B cell (primary cell): ENCODE data around the gene APOBEC4. TPM values are rescaled to one million over a fixed set of nuclear protein-coding genes. Genes with fewer than 3 reads are reported as not detected.
"Not testable (repeated sequence)": the region's sequence is repeated elsewhere in the genome, so short reads cannot be mapped to it uniquely, and the experiment has no call there.

Experiments
- ATAC-seq: fragments of 200-7000 bp; cut with Tn5 transposase; one replicate; pipeline ENCODE4 v1.10.0; 2021; ENCODE audit warnings: low read depth, mild to moderate bottlenecking, moderate number of reproducible peaks, moderate library complexity
- CTCF ChIA-PET: fragments of 350-600 bp; sonication (Branson Sonifier 250); formaldehyde crosslinking; loops from one replicate; lab custom pipeline; 2021; ENCODE audit warnings: antibody characterized with exemption, inconsistent platforms; lab: Charles Lee
- POLR2A ChIA-PET: fragments of 350-600 bp; sonication (Branson Sonifier 250); formaldehyde crosslinking; loops from one replicate; lab custom pipeline; 2021; ENCODE audit warnings: antibody characterized with exemption; lab: Charles Lee
- DNase-seq: peaks from one replicate; pipeline ENCODE4 v3.0.0; 2013
- H2AFZ ChIP-seq: 2 replicates; pipeline ENCODE4 v1.6.1; 2012; ENCODE audit warnings: mild to moderate bottlenecking, low read depth, low read length; ENCODE audit not compliant: insufficient read depth, poor library complexity, severe bottlenecking
- H3K27ac ChIP-seq, 2 donors: 1 replicate in 1 of 2; 2 replicates in 1 of 2; pipeline ENCODE4 v1.5.1; 2012 to 2013; ENCODE audit warnings: low read length in 2 of 2, mild to moderate bottlenecking in 2 of 2, moderate library complexity in 1 of 2
- H3K27me3 ChIP-seq, 4 experiments: fragments of 200-600 bp in 1 of 4; sonication (generic) in 1 of 4; replicated peaks in 1 of 4; 1 replicate in 2 of 4; 2 replicates in 2 of 4; pipeline versions ENCODE4 v1.6.1 to v1.7.0; 2013 to 2016; ENCODE audit warnings: low read length in 3 of 4, mild to moderate bottlenecking in 2 of 4, mixed read lengths in 1 of 4, moderate library complexity in 1 of 4; ENCODE audit not compliant: insufficient read depth in 4 of 4, control insufficient read depth in 3 of 4; ENCODE audit errors: control extremely low read depth in 1 of 4
- H3K36me3 ChIP-seq, 2 experiments: replicated peaks in 1 of 2; 1 replicate in 1 of 2; 2 replicates in 1 of 2; pipeline versions ENCODE4 v1.6.1 to v1.7.1; 2013; ENCODE audit warnings: low read length in 1 of 2; ENCODE audit not compliant: insufficient read depth in 2 of 2, control insufficient read depth in 1 of 2; ENCODE audit errors: control extremely low read depth in 1 of 2, extremely low read depth in 1 of 2
- H3K4me1 ChIP-seq, 2 donors: fragments of 200-600 bp in 1 of 2; sonication (generic) in 1 of 2; 1 replicate in 1 of 2; 2 replicates in 1 of 2; pipeline versions ENCODE4 v1.5.1 to v1.6.1; 2013 to 2017; ENCODE audit warnings: low read length in 2 of 2; ENCODE audit not compliant: control insufficient read depth in 2 of 2, insufficient read depth in 2 of 2
- H3K4me2 ChIP-seq: replicated peaks from 2 replicates; pipeline ENCODE3; 2012; ENCODE audit warnings: mild to moderate bottlenecking, low read depth, low read length; ENCODE audit not compliant: poor library complexity, severe bottlenecking
- H3K4me3 ChIP-seq, 5 experiments: fragments of 200-600 bp in 1 of 5; sonication (generic) in 1 of 5; 1 replicate in 3 of 5; 2 replicates in 2 of 5; pipeline versions ENCODE4 v1.5.1 to v1.7.0; 2011 to 2016; ENCODE audit warnings: low read length in 4 of 5, mild to moderate bottlenecking in 4 of 5, low read depth in 2 of 5, control low read depth in 1 of 5, moderate library complexity in 1 of 5; ENCODE audit not compliant: insufficient read depth in 1 of 5; ENCODE audit errors: control extremely low read depth in 1 of 5, extremely low read depth in 1 of 5
- H3K79me2 ChIP-seq: fragments of 200-600 bp; sonication (generic); one replicate; pipeline ENCODE4 v1.6.0; 2016; ENCODE audit warnings: low read length; ENCODE audit not compliant: control insufficient read depth, insufficient read depth
- H3K9ac ChIP-seq: fragments of 200-600 bp; sonication (generic); 2 replicates; pipeline ENCODE4 v1.6.1; 2017; ENCODE audit warnings: mild to moderate bottlenecking, low read length, moderate library complexity
- H3K9me3 ChIP-seq, 3 donors: one replicate each; pipeline versions ENCODE4 v1.6.1 to v1.7.1; 2013; ENCODE audit warnings: low read length in 2 of 3; ENCODE audit not compliant: control insufficient read depth in 2 of 3, insufficient read depth in 1 of 3; ENCODE audit errors: control extremely low read depth in 1 of 3
- H4K20me1 ChIP-seq: 2 replicates; pipeline ENCODE4 v1.6.0; 2012; ENCODE audit warnings: mild to moderate bottlenecking, low read length; ENCODE audit not compliant: insufficient read depth, control insufficient read depth, poor library complexity, severe bottlenecking
- H3K27ac Mint-ChIP-seq: one replicate; pipeline ENCODE4 v1.8.0; 2021; ENCODE audit warnings: mixed read lengths
- H3K27me3 Mint-ChIP-seq: one replicate; pipeline ENCODE4 v1.8.0; 2021; ENCODE audit warnings: mixed read lengths
- H3K4me1 Mint-ChIP-seq: one replicate; pipeline ENCODE4 v1.8.0; 2021; ENCODE audit warnings: mixed read lengths
- H3K4me3 Mint-ChIP-seq: one replicate; pipeline ENCODE4 v1.8.0; 2021; ENCODE audit warnings: mixed read lengths
- H3K9me3 Mint-ChIP-seq: one replicate; pipeline ENCODE4 v1.8.0; 2022; ENCODE audit warnings: mixed read lengths; ENCODE audit not compliant: insufficient read depth
- EZH2 ChIP-seq: IDR thresholded peaks from 2 replicates; pipeline ENCODE4 v1.6.1; 2012; ENCODE audit warnings: borderline replicate concordance, low read depth, mild to moderate bottlenecking, moderate library complexity, low read length; ENCODE audit not compliant: insufficient read depth, poor library complexity, severe bottlenecking
- WGBS: methylation state at CpG from one replicate; pipeline ENCODE4 v1.1.5; 2013; ENCODE audit warnings: missing lambda C conversion rate; ENCODE audit not compliant: insufficient coverage; 5-methylcytosine and 5-hydroxymethylcytosine counted together
- intact Hi-C: fragments of 100-400 bp; cut with micrococcal nuclease; formaldehyde crosslinking; loops from one replicate; pipeline ENCODE4 v1.10.0; 2022
- polyA plus RNA-seq: library from polyadenylated mRNA; depleted of rRNA; stranded (reverse); fragments of >200 nt; gene quantifications from 2 replicates; pipeline ENCODE4 v1.2.3, GENCODE V29; 2012
- total RNA-seq, 2 donors: library from RNA; stranded (reverse); fragments of 120-200 nt in 1 of 2; gene quantifications; 1 replicate in 1 of 2; 2 replicates in 1 of 2; pipeline versions ENCODE4 v1.2.3 to v1.2.4, GENCODE V29; 2013 to 2022
- TF ChIP-seq, protein P1 (sequence below): fragments of 200-600 bp; IDR thresholded peaks from one replicate; pipeline ENCODE4 v1.8.0; 2022; ENCODE audit warnings: antibody characterized with exemption, mild to moderate bottlenecking

The APOBEC4 gene
- total and polyA plus RNA-seq, 2 donors (not counting 1 experiment from before 2014, with no cell fraction given) = not detected

DNA sequence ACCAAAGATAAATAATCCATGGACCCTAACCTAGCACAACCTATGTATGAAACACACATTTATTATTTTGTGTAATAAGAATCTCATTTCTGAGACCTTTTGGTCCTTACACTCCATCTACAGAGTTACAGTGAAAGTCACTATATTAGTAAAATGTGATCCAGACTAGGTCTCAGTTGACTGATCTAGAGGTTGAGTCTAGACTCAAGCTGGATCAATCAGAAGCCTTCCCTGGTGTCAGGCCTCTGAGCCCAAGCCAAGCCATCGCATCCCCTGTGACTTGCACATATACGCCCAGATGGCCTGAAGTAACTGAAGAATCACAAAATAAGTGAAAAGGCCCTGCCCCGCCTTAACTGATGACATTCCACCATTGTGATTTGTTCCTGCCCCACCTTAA lies 40.1 kb downstream of the APOBEC4 start:
- POLR2A ChIA-PET, DNase-seq, H3K9me3 Mint-ChIP-seq, CTCF ChIA-PET, H3K27ac ChIP-seq, H4K20me1 ChIP-seq, H3K79me2 ChIP-seq, H2AFZ ChIP-seq, H3K36me3 ChIP-seq, H3K4me2 ChIP-seq, H3K27me3 ChIP-seq, H3K9ac ChIP-seq, H3K27ac Mint-ChIP-seq, H3K9me3 ChIP-seq, ATAC-seq, H3K4me3 ChIP-seq, H3K4me3 Mint-ChIP-seq, H3K27me3 Mint-ChIP-seq, intact Hi-C loops: not testable (repeated sequence)
- no CpG with 5 or more reads among the region's 3 CpGs for WGBS
- H3K4me1 ChIP-seq = peaks cover 12 to 14% of the 10 kb centered on the region in 2 donors
- peaks cover 13% of the 10 kb centered on the region for H3K4me1 Mint-ChIP-seq

DNA sequence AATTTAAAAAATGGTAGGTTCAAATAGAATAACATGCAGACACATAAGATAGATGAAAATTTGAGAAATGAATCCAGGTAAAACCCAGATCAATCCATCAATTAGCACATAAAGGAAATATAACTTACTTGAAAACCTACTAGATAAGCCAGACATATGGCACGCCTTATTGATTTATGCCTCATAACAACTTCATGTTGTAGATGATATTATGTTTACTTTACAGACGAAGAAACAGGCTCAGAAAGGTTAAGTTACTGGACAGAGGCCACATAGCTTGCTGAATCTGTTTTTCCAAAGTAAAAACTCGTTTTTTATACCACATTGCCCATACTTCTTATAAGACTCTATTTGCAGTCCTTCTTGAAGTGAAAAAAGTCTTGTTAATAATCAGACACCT lies 40.7 kb downstream of the APOBEC4 start:
- ATAC-seq (no peak), DNase-seq (no peak)
- peaks cover 17% of the 10 kb centered on the region for H3K4me1 Mint-ChIP-seq
- Histone ChIP-seq H4K20me1 (no peaks in the 10 kb centered on the region), H3K4me2 (no peak overlapping the region), H3K27me3 (no peaks in the 10 kb centered on the region), H3K9me3 (no peaks in the 10 kb centered on the region), H3K4me1 (peaks cover 18 to 20% of the 10 kb centered on the region in 2 donors), H3K79me2 (no peaks in the 10 kb centered on the region), H3K36me3 (no peaks in the 10 kb centered on the region), H2AFZ (no peak overlapping the region), H3K27ac (no peak overlapping the region), H3K9ac (no peak overlapping the region), H3K4me3 (no peak overlapping the region)
- ChIA-PET POLR2A (no interaction called here), CTCF (no interaction called here)
- intact Hi-C loops = no loop called here
- H3K4me3 Mint-ChIP-seq = no peak overlapping the region
- H3K9me3 Mint-ChIP-seq = no peaks in the 10 kb centered on the region
- WGBS = no CpG with 5 or more reads among the region's 3 CpGs
- no peak for TF ChIP-seq EZH2
- TF ChIP-seq, protein P1, sequence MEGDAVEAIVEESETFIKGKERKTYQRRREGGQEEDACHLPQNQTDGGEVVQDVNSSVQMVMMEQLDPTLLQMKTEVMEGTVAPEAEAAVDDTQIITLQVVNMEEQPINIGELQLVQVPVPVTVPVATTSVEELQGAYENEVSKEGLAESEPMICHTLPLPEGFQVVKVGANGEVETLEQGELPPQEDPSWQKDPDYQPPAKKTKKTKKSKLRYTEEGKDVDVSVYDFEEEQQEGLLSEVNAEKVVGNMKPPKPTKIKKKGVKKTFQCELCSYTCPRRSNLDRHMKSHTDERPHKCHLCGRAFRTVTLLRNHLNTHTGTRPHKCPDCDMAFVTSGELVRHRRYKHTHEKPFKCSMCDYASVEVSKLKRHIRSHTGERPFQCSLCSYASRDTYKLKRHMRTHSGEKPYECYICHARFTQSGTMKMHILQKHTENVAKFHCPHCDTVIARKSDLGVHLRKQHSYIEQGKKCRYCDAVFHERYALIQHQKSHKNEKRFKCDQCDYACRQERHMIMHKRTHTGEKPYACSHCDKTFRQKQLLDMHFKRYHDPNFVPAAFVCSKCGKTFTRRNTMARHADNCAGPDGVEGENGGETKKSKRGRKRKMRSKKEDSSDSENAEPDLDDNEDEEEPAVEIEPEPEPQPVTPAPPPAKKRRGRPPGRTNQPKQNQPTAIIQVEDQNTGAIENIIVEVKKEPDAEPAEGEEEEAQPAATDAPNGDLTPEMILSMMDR = no peak
- peaks cover 6% of the 10 kb centered on the region for H3K27me3 Mint-ChIP-seq
- H3K27ac Mint-ChIP-seq = no peak overlapping the region
